Vagina (tissue), 2 donors: Measurements from ENCODE around the gene CBLL2.
"Not testable (repeated sequence)": the region's sequence is repeated elsewhere in the genome, so short reads cannot be mapped to it uniquely, and the experiment has no call there.

Experiments used
- POLR2A ChIP-seq, 2 donors: fragments of 450-650 bp; IDR thresholded peaks; one replicate each; pipeline ENCODE4 v1.6.1; 2017; ENCODE audit warnings: antibody characterized with exemption in 2 of 2, mild to moderate bottlenecking in 2 of 2, moderate library complexity in 2 of 2
- POLR2AphosphoS5 ChIP-seq, 2 donors: sonication (generic); formaldehyde crosslinking; IDR thresholded peaks; one replicate each; pipeline ENCODE4 v1.9.0; 2017; ENCODE audit warnings: antibody characterized with exemption in 2 of 2, mild to moderate bottlenecking in 2 of 2, low read depth in 1 of 2; ENCODE audit not compliant: insufficient read depth in 1 of 2
- TF ChIP-seq, protein P1 (sequence below), 3 experiments: fragments of 450-650 bp in 2 of 3; fragments of 200-600 bp in 1 of 3; sonication (generic) in 1 of 3; IDR thresholded peaks; one replicate each; pipeline ENCODE4 v1.5.1; 2017 to 2019; ENCODE audit warnings: antibody characterized with exemption in 3 of 3, mild to moderate bottlenecking in 2 of 3, moderate library complexity in 2 of 3

GRCh38 chrX:22289209-22289608, 16.5 kb downstream of the CBLL2 start:
- not testable (repeated sequence) for TF ChIP-seq POLR2AphosphoS5 (IDR thresholded peaks at IDR 0.05; ENCODE audit: insufficient read depth in 1 of 2, low read depth in 1 of 2); POLR2A (IDR thresholded peaks at IDR 0.05)
- TF ChIP-seq, protein P1, sequence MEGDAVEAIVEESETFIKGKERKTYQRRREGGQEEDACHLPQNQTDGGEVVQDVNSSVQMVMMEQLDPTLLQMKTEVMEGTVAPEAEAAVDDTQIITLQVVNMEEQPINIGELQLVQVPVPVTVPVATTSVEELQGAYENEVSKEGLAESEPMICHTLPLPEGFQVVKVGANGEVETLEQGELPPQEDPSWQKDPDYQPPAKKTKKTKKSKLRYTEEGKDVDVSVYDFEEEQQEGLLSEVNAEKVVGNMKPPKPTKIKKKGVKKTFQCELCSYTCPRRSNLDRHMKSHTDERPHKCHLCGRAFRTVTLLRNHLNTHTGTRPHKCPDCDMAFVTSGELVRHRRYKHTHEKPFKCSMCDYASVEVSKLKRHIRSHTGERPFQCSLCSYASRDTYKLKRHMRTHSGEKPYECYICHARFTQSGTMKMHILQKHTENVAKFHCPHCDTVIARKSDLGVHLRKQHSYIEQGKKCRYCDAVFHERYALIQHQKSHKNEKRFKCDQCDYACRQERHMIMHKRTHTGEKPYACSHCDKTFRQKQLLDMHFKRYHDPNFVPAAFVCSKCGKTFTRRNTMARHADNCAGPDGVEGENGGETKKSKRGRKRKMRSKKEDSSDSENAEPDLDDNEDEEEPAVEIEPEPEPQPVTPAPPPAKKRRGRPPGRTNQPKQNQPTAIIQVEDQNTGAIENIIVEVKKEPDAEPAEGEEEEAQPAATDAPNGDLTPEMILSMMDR (IDR thresholded peaks at IDR 0.05), result not testable (repeated sequence)
